ENCODE data around the gene ANKS1A.

ANKS1A gene

DNA sequence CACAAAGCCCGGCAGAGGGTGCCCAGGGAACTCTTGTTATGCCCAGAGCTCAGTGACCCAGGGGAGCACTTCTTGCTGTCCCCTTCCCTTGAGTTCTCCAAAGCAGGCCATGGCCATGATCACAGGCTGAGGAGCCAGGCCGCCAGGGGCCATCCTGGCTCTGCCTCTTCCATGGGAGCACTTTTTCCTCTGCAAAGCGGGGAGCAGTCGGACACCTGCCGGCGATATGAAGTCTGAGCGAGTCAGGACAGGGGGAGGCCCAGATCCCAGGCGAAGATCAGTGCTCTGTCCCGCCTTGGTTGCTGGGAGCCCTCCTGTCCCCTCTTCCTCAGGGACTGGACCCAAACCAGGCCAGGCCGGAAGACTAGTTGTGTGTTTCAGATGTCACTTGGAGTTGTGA is 184.2 kb downstream of the ANKS1A start:
- no peak for DNase-seq

DNA sequence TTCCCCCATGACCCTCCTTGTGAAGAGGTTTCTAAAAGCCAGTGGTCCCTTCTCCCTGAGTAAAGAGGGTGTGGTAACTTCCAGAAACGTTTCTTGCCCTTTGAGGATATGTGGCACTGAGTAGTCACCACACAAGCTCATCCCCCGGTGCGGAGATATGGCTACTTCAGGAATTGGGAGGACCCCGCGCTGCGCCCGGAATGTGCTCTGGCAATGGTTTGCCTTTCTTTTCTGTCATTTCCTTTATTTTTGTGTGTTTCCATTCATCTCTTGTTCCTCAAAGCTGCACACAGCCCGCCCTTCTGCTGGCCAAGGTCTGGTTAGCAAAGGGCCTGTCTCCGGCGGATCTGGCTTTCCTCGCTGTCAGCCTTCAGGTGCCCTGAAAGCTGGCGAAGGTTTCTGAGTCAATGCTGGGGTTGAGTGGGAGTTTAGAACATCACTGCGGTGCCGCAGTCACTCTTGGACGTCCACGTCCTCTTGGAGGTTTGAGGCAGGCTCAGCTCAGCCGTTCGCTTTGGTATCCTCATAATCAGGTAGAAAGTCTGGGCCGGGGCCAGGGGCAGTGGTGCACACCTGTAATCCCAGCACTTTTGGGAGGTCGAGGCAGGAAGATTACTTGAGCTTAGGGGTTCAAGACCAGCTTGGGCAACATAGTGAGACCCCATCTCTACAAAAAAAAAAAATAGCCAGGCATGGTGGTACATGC is 184.9 kb downstream of the ANKS1A start:
- no peak for DNase-seq

DNA sequence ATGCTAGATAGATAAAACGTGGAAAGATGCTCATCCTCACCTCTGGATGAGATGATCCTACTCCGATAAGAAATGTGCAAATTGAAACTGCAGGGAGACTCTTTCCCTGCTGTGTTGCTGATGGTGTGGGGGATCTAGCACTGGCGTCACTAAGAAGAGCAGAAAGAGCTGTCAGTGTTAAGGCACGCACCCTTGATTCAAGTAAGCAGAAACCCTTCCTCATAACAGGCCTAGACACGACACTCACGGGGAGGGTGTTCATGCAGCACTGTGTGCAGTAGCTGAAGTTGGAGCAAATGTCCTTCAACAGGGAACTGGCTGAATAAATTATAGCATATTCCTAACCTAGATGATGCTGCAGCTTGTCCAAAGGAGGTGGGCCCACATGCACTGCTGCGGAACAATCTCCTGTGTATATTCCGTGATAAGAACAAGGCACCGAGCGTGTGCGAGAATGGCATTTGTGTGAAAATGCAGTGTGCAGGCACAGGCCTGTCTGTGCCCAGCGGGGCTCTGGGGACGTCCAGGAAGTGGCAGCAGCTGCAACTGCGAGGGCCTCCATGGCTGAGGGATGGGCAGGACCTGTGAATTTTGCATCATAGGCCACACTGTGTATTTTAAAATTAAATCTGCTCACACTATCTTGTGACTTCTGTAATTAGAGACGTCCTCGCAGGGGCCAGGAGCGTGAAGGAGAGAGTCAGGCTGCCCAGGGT is 188.1 kb downstream of the ANKS1A start:
- no peak for DNase-seq

DNA sequence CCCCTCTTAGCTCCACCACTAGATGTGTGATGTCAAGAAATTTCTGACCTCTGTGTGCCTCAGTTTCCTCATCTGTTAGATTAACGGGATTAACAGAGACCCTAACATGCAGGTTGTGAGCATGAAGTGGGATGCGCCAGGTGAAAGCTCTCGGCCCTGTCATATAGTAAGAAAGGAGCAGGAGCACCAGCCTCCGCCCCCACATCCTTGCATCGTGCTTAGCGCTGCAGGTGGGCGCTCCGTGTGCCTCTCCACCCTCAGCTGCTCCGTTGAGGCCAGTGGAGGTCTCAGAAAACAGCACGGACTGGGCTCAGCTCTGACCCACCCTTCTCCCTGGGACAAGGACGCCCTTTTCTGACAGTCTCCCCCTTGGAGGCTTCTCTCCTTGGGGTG is 188.7 kb downstream of the ANKS1A start:
- DNase-seq: no peak

DNA sequence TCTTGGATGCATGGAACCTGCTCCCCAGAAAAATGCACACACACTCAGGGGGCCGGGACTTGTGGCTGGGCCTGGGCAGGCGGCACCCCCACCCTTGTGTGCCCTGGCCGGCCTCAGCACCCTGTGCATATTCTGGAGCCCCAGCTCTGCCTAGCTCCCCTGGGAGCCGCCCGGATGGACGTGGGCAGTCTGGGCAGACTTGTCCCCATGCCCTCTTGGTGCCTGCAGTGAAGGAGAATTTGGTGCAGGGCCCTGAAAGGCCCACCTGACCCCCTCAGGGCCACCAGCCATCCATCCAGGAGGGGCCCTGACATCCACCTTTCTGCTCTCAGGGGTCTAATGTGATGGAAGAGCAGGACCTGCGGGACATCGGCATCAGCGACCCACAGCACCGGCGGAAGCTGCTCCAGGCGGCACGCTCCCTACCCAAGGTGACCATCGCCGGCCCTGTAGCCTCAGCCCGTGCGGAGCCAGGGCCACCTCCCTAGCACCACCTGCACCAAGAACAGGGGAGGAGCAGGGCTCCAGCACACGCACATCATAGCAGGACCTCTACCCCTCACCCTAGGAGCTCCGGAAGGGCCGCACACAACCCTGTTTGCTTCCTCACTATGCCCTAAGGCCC is 189.3 kb downstream of the ANKS1A start:
- no peak for DNase-seq

DNA sequence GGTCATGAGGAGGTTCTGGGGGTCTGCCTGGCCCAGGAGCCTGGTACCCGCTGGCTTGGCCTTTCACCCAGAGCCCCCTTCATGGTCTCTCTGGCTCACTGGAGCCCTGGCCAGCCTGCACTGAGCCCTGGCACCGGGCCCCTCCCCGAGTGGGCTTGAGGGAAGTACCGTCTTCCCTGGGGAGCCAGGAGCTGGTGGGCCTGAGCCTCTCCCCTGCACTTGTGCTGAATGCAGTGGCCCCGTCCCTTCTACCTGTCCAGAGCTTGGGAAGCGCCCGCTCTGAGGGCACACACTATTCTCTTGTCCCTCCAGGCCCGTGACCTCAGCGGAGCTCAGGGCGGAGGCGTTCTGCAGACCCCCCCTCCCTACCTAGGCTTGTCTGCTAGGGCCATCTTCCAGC is 189.8 kb downstream of the ANKS1A start:
- no peak for DNase-seq

DNA sequence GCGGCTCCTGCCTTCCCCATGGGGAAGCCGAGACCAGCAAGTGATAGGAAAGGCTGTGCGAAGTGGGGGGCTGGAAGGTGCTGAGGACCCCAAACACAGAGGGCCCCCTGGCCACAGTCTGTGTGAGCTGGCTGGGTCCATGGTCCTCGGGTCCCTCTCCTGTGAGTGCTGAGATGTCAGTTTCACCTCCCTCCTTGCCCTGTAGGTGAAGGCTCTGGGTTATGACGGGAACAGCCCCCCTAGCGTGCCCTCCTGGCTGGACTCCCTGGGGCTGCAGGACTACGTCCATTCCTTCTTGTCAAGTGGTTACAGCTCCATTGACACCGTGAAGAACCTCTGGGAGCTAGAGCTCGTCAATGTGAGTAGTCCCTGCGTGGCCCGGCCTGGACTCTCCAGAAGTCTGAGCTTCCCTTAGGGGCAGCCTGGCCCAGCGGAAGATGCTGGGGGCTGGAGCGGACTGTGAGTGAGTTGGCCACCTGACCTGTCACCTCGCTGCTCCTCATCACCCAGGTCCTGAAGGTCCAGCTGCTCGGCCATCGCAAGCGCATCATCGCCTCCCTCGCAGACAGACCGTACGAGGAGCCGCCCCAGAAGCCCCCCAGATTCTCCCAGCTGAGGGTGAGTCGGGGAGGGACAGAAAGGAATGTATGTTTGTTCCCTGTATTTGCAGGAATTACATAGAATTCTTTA is 190.4 kb downstream of the ANKS1A start:
- DNase-seq: no peak

DNA sequence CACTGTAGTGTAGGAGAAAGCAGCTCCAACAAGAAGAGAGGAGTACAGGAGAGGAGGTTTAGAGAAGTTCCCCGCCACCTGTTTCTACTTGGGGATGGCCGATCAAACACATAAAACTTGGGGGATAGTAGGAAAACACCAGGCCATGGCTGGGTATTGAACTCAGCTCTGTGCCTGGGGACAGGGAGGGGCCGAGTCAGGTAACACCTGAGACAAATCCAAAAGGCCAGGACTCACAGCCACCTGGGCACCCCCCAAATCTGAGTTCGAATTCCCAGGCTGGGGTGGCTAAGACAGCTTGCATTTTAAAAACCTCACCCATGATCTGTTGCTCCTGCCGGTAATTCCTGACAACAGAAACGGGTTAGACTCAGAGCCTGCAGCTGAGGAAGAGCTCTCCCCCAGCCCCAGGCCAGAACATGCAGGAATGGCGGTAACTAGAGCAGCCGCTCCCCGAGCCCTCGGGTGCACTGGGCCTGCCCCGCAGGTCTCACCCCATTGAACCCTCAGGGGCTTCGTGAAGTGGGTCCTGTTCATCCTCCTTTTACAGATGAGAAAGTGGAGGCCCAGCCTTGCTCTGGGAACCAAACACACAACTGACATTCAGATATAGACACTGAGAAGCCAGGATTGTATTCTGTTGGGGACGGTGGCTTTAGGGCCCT is 191.1 kb downstream of the ANKS1A start:
- DNase-seq: no peak

DNA sequence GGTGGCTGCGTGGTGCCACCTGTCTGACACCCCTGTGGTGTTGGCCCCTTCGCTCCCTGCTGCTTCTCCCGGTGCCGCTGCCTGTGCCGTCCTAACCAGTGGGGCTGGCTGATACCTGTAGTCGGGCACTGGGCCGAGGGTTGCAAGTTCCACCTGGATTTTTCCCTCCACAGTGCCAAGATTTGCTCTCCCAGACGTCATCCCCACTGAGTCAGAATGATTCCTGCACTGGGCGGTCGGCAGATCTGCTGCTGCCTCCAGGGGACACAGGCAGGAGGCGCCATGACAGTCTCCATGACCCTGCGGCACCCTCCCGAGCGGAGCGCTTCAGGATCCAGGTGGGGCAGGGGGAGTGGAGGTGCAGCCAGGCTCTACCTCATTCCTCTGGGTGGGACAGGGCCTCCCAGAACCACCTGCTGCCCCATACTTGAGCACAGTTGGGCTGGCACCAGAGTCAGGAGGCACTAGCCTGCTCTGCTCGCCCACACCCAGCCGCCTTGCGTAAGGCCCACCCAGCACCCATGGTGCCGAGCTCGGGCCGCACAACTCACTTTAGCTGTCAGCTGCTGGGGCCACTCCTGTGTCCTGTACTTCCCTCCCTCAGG is 191.9 kb downstream of the ANKS1A start:
- DNase-seq: no peak

DNA sequence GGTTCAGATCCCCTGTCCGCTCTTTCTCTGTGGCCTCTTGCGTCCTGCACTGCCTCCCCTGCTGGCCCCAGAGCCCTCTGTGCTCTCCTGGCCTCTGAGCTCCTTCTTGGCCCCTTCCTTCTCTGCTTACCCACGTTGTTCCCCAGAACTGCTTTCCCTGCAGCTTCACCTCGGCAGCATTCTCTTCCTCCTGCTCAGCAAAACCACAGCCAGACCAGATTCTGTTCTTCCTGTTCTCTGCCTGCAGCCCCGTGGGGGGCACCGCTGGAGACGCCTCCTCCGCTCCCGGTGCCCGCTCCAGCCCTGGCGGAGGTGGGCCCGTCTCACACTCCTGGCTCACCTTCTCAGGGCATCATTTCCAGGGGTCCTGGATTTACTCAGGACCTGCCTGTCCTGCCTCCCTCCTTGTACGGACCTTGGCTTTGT is 192.4 kb downstream of the ANKS1A start:
- no peak for DNase-seq

DNA sequence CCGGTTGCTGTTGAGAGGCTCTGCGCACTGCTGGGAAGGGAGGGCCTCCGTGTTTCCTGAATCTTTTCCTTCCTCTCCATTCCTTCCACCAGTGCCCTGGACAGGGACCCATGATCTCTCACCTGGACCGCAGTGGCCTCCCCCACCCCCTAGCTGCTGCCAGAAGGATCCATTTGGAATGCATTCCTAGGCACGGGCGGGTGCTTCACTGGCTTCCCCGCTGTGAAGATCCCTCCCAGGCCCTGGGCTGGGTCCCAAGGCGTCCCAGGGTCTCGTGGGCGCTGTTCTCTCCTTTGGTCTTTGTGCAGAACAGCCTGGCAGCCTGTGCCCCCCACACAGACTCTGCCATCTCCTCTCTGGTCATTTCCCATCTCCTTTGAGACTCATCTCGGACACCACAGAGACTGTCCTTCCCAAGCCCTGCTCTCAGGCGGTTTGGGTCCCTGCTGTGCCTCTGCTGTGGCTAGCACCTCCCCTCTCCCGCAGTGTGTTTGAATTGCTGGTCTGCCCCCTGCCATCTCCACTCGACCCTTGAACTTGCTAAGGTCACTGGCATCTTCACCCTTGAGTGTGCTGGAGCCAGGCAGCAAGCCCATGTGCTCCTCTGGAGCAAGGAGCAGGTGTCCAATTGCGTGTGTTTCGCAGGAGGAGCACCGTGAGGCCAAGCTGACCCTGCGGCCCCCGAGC is 193.1 kb downstream of the ANKS1A start:
- no peak for DNase-seq

DNA sequence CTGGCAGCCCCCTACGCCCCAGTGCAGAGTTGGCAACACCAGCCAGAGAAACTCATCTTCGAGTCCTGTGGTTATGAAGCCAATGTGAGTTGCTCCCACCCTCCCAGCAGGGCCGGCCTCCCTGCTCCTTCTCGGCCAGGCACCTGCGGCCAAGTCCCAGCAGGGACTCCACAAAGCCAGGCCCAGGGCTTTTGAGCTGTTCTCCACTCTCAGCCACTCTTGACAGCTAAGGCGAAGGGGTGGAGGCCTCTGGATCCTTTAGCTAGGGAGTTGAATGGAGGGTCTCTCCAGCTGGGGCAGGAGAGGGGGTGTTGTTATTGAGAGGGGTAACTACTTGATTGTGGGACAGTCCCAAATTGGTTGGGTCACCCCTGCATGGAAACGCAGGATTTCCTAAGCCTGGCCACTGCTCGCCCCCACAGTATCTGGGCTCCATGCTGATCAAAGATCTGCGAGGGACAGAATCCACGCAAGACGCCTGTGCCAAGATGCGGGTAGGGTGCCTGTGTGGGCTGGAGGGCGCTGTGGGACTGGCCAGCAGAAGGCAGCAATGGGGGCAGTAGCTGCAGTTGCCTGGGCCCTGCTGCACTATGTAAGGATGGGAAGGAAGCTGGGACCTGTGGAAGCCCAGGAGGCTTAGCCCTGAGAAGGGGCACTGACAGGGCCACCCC is 193.8 kb downstream of the ANKS1A start:
- DNase-seq: no peak

DNA sequence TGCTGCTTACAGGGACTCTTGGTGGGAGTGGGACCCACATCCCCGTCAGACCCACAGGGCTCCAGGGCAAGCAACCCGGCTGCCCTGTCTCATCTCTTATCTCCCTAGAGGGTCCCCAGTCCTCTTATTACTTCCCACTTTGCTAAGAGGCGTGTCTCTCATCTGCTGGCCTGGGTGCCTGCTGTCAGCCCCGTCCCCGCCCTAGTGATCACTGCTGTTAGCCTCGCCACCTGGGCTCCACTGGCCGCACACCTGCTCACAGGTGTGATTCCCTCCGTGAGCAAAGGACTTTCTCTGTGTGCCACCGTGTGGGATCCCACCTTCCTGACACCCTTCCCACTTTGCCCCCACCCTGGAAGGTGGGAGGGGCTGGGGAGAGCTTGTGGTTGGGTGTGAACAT is 194.5 kb downstream of the ANKS1A start:
- no peak for DNase-seq

DNA sequence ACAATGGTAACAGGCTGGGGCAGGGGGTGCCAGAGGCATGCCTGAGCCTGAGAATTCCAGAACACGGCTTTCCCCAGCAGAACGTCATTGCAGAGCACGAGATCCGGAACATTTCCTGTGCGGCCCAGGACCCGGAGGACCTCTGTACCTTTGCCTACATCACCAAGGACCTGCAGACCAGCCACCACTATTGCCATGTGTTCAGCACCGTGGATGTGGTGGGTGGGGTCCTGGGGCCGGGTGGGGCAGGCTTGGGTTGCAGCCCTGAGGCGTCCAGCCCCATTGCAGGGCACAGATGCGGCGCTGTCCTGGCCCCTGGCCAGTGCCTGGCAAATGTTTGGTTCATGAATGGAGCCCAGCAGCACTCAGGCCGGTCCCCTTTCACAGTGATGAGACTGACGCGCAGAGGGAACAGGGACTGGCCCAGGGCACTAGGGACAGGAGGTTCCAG is 195.0 kb downstream of the ANKS1A start:
- no peak for DNase-seq

DNA sequence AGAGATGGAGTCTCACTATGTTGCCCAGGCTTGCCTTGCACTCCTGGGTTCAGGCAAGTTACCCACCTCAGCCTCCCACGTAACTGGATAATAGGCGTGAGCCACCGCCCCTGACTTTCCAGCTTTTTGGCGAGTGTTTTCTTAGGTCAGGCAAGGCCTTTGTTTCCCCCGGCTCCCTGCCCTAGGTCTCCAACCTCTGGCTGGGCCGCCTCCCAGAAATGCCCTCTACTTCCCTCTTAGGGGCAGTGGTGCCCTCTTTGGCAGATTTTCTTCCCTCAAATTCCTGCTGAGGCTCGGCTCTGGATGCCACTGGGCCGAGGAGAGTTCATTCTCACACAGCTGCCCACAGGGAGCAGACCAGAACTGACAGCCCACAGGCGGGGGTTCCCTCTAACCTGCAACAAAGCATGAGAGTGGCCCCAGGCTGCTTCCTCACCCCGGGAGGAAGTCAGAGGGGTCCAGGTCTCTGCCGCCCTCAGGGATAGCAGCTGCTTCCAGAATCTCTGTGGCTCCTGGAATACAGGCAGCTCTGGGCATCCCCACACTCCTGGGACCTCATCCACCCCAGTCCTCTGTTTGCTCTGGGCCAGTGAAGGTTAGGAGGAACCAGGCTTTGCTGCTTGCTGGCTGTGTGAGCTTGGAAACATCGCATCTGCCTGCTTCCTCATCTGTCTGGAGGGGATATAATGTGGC is 195.6 kb downstream of the ANKS1A start:
- no peak for DNase-seq

DNA sequence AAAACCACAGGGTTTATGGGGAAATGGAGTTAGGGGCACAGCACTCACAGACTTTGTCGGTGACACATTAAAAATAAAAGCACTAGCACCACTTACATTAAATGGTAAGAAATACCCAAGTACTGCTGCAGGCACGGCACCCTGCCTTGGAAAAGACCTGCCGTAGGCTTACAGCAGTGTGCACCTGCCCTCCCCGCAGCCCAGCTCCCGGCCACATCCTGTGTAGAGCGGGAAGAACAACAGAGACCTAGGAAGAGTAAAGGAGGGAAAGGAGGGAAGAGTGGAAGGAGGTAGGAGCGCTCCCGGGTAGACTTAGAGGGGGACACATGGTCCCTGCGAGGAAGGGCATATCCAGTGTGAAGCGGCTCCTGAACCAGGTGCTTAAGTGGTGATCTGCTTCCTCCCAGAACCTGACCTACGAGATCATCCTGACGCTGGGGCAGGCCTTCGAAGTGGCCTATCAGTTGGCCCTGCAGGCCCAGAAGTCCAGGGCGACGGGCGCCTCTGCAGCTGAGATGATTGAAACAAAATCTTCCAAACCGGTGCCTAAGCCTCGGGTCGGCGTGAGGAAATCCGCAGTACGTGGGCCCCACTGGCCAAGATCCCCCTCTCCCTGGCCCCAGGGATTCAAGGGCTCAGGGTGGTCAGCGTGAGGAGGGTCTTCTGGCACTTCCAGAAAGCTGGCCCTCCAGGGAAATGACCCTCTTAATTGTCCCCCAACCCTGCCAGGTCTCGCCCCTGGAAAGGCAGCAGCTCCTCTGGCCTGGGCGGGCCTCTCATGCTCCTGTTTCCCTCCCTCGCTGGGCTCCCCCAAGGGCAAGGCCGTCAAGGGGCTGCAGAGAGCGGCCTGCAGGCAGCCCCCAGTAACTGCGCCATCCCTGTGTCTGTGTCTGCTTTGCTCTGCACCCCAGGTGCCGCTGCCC is 196.6 kb downstream of the ANKS1A start:
- no peak for DNase-seq

DNA sequence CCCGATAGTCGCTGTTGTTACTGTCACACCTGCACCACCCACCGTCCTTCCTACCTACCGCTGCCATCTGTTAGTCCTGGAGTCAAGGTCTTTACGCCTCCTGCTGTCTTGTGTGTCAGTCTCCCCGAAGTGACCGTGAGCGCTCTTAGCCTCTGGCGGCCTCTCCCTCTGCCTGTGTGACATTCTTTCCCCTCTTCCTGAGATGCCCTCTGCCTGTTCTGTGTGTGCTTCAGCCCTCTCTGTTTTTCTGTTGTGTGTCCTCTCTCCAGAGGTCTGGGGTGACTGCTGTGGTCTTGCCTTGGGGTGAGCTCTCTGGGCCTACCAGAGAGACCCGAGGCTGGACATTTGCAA is 197.2 kb downstream of the ANKS1A start:
- DNase-seq: no peak

DNA sequence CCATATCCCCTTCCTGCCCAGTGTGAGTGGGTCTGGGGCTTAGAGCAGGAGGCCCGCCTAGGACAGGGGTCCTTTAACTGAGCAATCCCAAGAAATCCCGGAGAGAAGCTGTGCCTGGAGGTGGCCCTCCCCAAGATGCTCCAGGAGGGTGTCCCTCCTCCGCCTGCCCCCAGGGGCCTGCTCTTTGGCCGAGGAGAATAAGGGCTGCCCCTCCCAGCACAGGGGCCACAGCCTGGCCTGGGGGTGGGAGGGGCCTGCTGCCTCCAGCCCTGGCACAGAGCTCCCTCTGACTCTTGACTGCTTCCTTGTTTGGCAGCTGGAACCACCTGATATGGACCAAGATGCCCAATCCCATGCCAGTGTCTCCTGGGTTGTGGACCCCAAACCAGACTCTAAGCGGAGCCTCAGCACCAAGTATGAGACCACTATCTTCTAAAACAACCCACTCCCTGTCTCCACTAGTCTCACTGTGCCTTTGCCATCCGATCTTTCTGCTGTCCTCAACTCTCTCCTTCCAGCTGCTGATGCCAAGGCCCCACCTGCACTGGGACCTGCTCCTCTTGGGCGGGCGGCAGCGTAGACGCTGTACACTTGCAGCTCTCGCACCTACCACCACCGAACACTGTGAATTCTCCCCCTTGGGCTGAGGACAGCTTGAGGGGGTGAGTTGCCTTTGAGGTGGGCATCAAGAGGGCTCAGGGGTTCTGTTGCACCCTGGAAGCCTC is 197.7 kb downstream of the ANKS1A start:
- no peak for DNase-seq
